Activated CD4-positive, alpha-beta memory T cell treated with anti-CD3 and anti-CD28 coated beads, Interleukin-2, amount 10 ng/mL, durations not matched to agents 7 days and 5 days (primary cell): ENCODE data around the gene KXD1. TPM values are rescaled to one million over a fixed set of nuclear protein-coding genes. Genes with fewer than 3 reads are reported as not detected.
"Not testable (repeated sequence)": the region's sequence is repeated elsewhere in the genome, so short reads cannot be mapped to it uniquely, and the experiment has no call there.

Experiments
- CTCF ChIA-PET: fragments of 350-600 bp; sonication (Branson Sonifier 250); formaldehyde crosslinking; loops from one replicate; lab custom pipeline; 2021; ENCODE audit warnings: antibody characterized with exemption, inconsistent platforms; lab: Charles Lee
- POLR2A ChIA-PET: fragments of 350-600 bp; sonication (Branson Sonifier 250); formaldehyde crosslinking; loops from one replicate; lab custom pipeline; 2021; ENCODE audit warnings: antibody characterized with exemption; lab: Charles Lee
- DNase-seq: peaks from one replicate; pipeline ENCODE4 v3.0.0-alpha.2; 2020
- H3K27ac Mint-ChIP-seq: one replicate; pipeline ENCODE4 v1.8.0; 2021; ENCODE audit warnings: mild to moderate bottlenecking, mixed read lengths
- H3K27me3 Mint-ChIP-seq: one replicate; pipeline ENCODE4 v1.8.0; 2021; ENCODE audit warnings: mixed read lengths
- H3K36me3 Mint-ChIP-seq: one replicate; pipeline ENCODE4 v1.8.0; 2021; ENCODE audit warnings: low read depth, mixed read lengths
- H3K4me1 Mint-ChIP-seq: one replicate; pipeline ENCODE4 v1.8.0; 2021; ENCODE audit warnings: mixed read lengths
- H3K4me3 Mint-ChIP-seq: one replicate; pipeline ENCODE4 v1.8.0; 2021; ENCODE audit warnings: mild to moderate bottlenecking, mixed read lengths
- H3K9me3 Mint-ChIP-seq: one replicate; pipeline ENCODE4 v1.8.0; 2021; ENCODE audit warnings: mixed read lengths
- total RNA-seq, 2 experiments: library from RNA; stranded (reverse); gene quantifications; one replicate each; pipeline ENCODE4 v1.2.3, GENCODE V29; 2021

The KXD1 gene
- total RNA-seq, 2 experiments from 2014 or later: 93.0 to 99.1 TPM

DNA sequence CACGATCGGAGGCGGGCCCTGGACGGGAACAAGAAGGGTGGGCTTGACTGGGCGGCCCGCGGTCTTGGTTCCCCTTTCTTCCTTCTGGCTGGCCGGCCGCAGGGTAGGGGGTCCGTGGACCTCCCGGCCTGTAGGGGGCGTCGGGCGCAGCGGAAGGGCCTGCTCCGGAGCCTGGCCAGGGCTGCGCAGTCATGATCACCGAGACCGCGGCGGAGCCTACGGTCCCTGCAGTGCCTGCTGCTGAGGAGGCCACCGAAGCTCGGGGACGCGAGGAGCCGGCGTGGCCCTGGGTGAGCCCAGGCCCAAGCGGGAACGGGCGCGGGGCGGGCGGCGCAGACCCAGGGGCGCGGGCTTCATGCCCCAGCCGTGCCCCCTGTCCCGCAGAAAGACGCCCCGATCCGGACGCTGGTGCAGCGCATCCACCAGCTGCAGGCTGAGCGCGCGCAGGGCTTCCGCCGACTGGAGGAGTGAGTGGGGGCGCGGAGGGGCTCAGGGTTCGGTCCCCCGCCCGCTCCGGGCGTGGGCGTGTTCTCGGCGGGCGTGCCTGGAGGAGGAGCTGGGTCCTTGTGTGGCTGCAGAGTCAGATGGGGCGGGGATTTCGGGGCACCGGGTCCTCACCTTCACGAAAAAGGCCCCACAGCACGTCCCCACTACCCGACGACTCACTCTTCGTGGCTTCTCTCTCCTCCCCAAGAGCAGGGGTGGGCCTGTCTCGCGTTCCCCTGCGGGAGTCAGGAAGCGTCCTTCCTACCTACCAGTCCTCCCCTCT is 31.1 kb downstream of the KXD1 start, which contains the start of gene REX1BD:
REX1BD (plus strand) TSS at position 188 of the 769 bp plus-strand sequence; CDS start at position 192, 4 bp downstream.
- POLR2A ChIA-PET: interaction anchor here (0.7 to 6.5 kb wide), 22 partner anchors 11 to 331 kb away, joined by 3 to 114 read pairs (median 4); partner anchors contain the start of genes COPE, DDX49, ELL and FKBP8

DNA sequence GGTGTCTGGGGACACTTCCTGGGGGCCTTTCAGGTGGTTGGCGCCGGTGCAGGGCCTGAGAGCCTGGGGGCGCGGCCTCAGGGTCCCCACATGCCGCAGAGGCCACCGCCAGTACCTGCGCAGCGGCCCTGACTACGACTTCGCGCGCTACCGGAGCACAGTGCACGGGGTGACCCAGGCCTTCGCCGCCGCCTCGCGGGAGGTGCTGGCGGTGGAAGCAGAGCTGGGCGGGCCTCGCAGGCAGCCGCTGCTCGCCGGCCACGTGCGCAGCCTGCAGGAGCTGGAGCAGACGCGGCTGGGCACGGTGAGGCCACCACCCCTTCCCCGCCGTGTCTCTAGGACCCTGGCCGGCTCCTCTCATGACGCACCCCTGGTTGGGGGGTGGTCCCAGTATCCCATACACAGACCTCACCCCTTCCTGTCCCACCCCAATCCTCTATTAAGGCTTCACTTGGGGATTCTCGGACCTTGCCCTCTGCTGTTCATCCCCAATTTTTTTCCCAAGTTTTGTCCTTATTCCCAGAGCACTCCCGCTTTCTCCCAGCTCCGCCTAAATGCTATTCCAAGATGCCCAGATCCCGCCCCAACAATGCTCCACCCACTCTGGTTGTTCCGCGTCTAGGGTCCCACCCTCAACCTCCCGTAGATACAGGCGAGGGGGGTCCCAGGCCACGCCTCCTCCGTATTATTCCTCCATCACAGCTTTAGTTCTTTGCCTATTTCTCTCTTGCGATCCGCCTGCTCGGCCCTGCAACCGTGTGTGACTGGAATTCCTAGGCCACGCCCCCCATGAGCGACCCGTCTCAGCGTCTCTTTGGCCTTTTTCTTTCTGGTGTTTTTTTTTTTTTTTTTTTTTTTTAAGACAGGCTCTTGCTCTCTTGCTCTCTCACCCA is 32.0 kb downstream of the KXD1 start:
- Mint-ChIP-seq H3K9me3 (no peaks in the 10 kb centered on the region), H3K27ac (peak overlapping the region; percentile 90), H3K4me1 (peaks cover 46% of the 10 kb centered on the region), H3K4me3 (peak overlapping the region; percentile 85), H3K27me3 (peaks cover under 1% of the 10 kb centered on the region), H3K36me3 (peaks cover 14% of the 10 kb centered on the region)
- POLR2A ChIA-PET: interaction anchor here (0.7 to 6.5 kb wide), 22 partner anchors 12 to 838 kb away, joined by 3 to 114 read pairs (median 4); partner anchors contain the start of genes COPE, DDX49, ELL and FCHO1
- CTCF ChIA-PET: interaction anchor here (0.6 to 5.7 kb wide), 35 partner anchors 9 to 350 kb away, joined by 3 to 63 read pairs (median 4); partner anchors contain the start of genes COPE, DDX49, ELL and FKBP8
- peak; percentile 79 for DNase-seq

More for the DNA sequence above, 31.1 kb downstream of the KXD1 start, which contains the start of gene REX1BD:
- Mint-ChIP-seq H3K9me3 (no peaks in the 10 kb centered on the region), H3K27me3 (peaks cover 2% of the 10 kb centered on the region), H3K36me3 (peaks cover 14% of the 10 kb centered on the region), H3K4me3 (peak within 1 kb of the TSS; percentile 85), H3K27ac (peak within 1 kb of the TSS; percentile 90), H3K4me1 (peaks cover 49% of the 10 kb centered on the region)
- DNase-seq: peak; percentile 83
- CTCF ChIA-PET: interaction anchor here (0.7 to 5.7 kb wide), 34 partner anchors 8 to 331 kb away, joined by 3 to 63 read pairs (median 5); partner anchors contain the start of genes COPE, DDX49, ELL and FKBP8

DNA sequence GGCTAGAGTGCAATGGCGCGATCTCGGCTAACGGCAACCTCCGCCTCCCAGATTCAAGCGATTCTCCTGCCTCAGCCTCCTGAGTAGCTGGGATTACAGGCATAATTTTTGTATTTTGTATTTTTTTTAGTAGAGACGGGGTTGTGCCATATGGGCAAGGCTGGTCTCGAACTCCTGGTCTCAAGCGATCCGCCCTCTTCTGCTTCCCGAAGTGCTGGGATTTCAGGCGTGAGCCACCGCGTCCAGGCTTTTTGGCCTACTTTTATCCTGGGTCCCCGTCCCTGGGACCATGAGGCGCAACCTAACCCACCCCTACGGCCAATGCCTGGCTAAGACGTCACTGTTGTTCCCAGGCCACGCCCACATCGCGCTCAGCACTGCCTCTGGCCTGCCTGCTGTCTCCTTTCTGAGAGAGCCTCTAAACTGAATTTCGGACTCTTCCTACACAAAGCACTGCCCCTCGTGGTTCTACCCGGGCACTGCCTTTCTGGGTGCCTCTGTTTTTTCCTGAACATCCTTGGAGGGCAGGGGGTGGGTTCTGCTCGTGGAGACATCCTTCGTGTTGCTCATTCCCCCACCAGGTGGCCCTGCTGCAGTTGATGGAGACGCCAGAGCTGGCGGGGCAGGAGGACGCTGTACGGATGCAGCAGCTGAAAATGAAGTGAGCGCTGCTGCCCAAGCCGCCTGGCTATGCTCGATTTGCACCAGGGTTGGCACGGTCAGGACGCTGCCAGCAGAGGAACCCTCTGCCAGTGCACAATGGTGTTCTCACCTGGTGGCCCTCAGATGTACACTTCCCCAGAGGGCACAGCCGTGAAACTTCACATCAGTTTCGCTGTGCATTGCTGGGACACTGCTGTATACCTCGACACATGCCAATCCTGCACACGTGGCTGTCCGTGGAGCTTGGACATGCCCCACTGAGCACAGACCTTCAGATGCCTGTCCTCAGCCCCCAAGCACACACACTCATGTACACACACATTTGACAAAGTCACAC is 32.9 kb downstream of the KXD1 start:
- ChIA-PET CTCF (interaction anchor here (0.7 to 5.7 kb wide), 8 partner anchors 18 to 351 kb away, joined by 3 to 63 read pairs (median 6); partner anchors contain the start of genes ELL and UBA52), POLR2A (interaction anchor here (1.3 to 6.5 kb wide), 8 partner anchors 18 to 329 kb away, joined by 3 to 114 read pairs (median 26); partner anchors contain the start of genes COPE, DDX49, ELL and FKBP8)
- Mint-ChIP-seq H3K36me3 (peaks cover 14% of the 10 kb centered on the region), H3K4me3 (peak overlapping the region; percentile 85), H3K27me3 (peaks cover 4% of the 10 kb centered on the region), H3K4me1 (peaks cover 45% of the 10 kb centered on the region), H3K27ac (no peak overlapping the region), H3K9me3 (no peaks in the 10 kb centered on the region)
- no peak for DNase-seq

DNA sequence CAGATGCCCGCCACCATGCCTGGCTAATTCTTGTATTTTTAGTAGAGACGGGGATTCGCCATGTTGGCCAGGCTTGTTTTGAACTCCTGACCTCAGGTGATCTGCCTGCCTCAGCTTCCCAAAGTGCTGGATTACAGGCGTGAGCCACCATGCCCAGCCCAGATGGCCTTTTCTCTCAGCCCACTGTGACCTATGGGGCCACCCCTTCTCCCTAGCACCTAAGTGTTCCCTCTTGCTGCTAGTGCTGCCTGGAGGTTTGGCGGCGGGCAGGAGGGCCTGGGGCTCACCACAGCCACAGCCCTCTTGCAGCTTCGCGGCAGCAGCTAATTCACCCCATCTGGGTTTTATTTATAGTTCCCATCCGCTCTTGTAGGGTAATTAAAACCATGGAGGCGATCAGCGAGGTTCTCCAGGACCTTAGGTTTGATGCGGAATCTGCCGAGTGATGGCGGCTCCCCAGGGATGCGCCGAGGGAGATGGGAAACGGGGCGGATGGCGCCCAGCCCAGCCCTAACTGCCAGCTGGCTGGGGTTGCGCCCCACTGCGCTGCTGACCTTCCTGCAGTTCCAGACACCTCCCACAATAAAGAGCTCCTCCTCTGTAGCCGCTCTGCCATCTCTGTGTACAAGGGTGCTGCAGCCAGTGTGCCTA is 34.2 kb downstream of the KXD1 start:
- Mint-ChIP-seq H3K27me3 (peaks cover 7% of the 10 kb centered on the region), H3K27ac (no peak overlapping the region), H3K4me3 (no peak overlapping the region), H3K36me3 (peaks cover 14% of the 10 kb centered on the region), H3K4me1 (peaks cover 35% of the 10 kb centered on the region), H3K9me3 (no peaks in the 10 kb centered on the region)
- ChIA-PET CTCF (interaction anchor here (0.8 to 1.9 kb wide), 4 partner anchors 20 to 118 kb away, joined by 3 to 7 read pairs (median 4); partner anchors contain the start of gene UBA52), POLR2A (interaction anchor here (4.0 kb wide), 1 partner anchor 20 kb away, joined by 15 read pairs; the partner anchor contains the start of gene UBA52)
- no peak for DNase-seq

DNA sequence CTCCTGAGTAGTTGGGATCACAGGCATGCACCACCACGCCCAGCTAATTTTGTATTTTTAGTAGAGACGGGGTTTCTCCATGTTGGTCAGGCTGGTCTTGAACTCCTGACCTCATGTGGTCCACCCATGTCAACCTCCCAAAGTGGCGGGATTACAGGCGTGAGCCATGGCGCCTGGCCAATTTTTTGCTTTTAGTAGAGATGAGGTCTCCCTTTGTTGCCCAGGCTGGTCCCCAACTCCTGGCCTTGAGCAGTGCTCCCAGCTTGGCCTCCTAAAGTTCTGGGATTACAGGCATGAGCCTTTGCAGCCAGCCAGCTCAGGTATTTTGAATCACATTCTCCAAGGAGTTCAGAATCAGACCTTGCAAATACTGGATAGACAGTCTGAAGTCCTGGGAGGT is 35.1 kb downstream of the KXD1 start:
- peaks cover 32% of the 10 kb centered on the region for H3K4me1 Mint-ChIP-seq
- ChIA-PET CTCF (interaction anchor here (1.0 to 2.1 kb wide), 5 partner anchors 21 to 255 kb away, joined by 3 to 14 read pairs (median 3); partner anchors contain the start of gene UBA52), POLR2A (interaction anchor here (0.9 to 4.0 kb wide), 2 partner anchors 21 to 73 kb away, joined by 3 to 15 read pairs; partner anchors contain the start of gene UBA52)
- not testable (repeated sequence) for H3K9me3 Mint-ChIP-seq, H3K27ac Mint-ChIP-seq, DNase-seq, H3K4me3 Mint-ChIP-seq, H3K27me3 Mint-ChIP-seq
- peaks cover 14% of the 10 kb centered on the region for H3K36me3 Mint-ChIP-seq

DNA sequence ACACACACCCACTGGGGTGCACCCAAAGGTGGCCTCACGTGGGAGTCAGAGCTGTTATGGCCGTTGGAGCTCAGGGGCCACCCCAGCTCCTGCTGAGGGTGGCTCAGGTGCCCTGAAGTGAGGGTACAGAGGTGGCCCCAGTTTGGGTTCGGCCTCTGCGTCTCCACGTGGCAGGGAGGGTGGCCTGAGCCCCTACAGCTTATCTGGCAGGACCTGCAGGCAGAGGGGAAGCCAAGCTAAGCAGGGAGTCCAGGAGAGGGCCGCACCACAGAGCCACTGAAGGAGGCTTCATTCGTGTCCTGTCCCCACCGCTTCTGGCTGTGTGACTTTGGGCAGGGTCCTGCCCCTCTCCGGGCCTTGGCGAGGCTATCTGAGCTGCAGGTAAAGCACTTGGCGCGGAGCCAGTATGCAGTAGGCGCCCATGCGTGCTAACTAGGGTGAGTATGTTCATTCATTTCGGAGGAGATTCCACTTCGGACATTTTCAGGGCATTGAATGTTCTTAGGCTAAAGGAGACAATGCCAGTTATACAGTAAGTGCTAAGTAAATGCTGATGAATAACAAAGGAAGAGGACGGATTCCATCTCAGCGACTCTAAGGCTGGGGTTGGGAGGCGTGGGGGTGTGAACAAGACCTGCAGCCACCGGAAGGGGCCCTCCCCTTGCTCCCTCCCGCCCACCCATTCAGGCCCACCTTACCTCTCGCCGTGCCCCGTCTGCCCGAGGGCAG is 35.9 kb downstream of the KXD1 start:
- Mint-ChIP-seq H3K4me3 (no peak overlapping the region), H3K4me1 (peaks cover 25% of the 10 kb centered on the region), H3K9me3 (no peaks in the 10 kb centered on the region), H3K36me3 (peaks cover 14% of the 10 kb centered on the region), H3K27ac (no peak overlapping the region), H3K27me3 (peaks cover 7% of the 10 kb centered on the region)
- DNase-seq: no peak
- CTCF ChIA-PET: interaction anchor here (0.6 to 2.1 kb wide), 16 partner anchors 8 to 326 kb away, joined by 3 to 14 read pairs (median 4); partner anchors contain the start of genes COPE, DDX49, ELL and KXD1
- POLR2A ChIA-PET: interaction anchor here (0.6 to 4.0 kb wide), 6 partner anchors 8 to 74 kb away, joined by 3 to 15 read pairs (median 3); partner anchors contain the start of gene UBA52

DNA sequence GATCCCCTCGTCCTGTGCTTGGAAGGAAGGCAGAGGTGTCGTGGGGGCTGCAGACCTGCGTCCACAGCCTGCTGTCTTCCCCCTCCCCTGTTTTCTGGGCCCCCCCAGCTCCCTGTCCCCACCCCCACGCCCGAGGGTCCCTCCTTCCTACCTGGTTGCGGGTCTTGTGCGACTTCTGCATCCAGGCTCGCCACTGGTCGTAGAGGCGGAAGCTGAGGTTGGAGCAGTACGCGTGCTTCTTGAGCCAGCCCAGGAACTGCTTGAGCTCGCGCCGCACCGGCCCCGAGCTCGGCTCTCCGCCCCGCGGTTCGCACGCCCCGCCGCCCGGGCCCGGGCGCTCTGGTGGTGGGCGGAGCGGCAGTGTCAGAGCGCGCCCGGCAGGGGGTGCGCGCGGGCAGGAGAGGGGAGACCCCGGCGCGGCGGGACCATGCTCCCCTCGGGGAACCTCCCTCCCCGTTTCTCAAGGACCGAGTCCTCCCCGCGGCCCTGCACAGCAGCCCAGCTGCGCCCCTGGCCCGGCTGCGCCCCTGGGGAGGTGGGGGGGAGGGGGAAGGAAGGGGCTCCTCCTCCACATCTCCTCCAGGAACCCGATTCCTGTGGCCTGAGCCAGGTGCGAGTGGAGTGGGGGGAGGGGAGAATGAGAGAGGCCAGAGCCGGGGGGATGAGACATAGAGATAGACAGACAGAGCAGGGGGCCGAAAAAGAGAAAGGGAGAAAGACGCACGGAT is 36.6 kb downstream of the KXD1 start:
- peaks cover 25% of the 10 kb centered on the region for H3K4me1 Mint-ChIP-seq
- peak; percentile 69 for DNase-seq
- no peak overlapping the region for H3K27ac Mint-ChIP-seq
- H3K4me3 Mint-ChIP-seq: no peak overlapping the region
- peaks cover 14% of the 10 kb centered on the region for H3K36me3 Mint-ChIP-seq
- H3K9me3 Mint-ChIP-seq: no peaks in the 10 kb centered on the region
- H3K27me3 Mint-ChIP-seq: peaks cover 7% of the 10 kb centered on the region
- POLR2A ChIA-PET: interaction anchor here (0.8 to 4.0 kb wide), 4 partner anchors 9 to 73 kb away, joined by 3 to 15 read pairs (median 4); partner anchors contain the start of gene UBA52
- CTCF ChIA-PET: interaction anchor here (0.6 to 2.1 kb wide), 15 partner anchors 9 to 325 kb away, joined by 3 to 14 read pairs (median 4); partner anchors contain the start of genes COPE, DDX49, ELL and KXD1

DNA sequence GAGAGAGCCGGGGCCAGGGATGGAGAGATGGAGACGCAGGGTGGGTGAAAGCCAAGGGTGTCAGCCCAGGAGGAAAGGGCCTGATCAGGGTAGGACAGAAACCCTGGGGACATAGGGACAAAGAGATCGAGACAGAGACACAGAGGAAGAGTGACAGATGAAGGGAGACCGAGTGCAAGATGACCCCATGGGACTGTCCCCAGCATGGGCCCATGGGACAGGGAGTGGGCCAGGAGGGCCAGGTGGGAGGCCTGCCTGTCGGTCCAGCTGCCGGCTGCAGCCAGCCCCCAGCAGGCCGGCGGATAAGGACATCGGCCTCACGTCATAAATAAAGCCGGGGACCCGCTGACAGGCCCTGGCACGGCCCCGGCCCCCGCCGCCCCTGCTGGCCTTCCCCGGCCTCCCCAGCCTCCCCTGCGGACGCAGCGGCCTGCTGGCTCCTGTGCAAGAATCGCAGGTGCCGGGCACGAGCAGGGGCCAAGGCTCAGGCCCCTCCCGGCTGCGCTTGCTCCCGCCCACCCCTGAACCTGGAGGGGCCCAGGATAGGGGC is 37.2 kb downstream of the KXD1 start:
- H3K4me3 Mint-ChIP-seq: no peak overlapping the region
- no peaks in the 10 kb centered on the region for H3K9me3 Mint-ChIP-seq
- DNase-seq: no peak
- H3K4me1 Mint-ChIP-seq: peaks cover 21% of the 10 kb centered on the region
- no peak overlapping the region for H3K27ac Mint-ChIP-seq
- H3K36me3 Mint-ChIP-seq: peaks cover 10% of the 10 kb centered on the region
- POLR2A ChIA-PET: no interaction called here
- peaks cover 7% of the 10 kb centered on the region for H3K27me3 Mint-ChIP-seq
- CTCF ChIA-PET: interaction anchor here (0.6 to 2.1 kb wide), 5 partner anchors 56 to 324 kb away, joined by 3 to 14 read pairs (median 5); partner anchors contain the start of genes COPE and DDX49

DNA sequence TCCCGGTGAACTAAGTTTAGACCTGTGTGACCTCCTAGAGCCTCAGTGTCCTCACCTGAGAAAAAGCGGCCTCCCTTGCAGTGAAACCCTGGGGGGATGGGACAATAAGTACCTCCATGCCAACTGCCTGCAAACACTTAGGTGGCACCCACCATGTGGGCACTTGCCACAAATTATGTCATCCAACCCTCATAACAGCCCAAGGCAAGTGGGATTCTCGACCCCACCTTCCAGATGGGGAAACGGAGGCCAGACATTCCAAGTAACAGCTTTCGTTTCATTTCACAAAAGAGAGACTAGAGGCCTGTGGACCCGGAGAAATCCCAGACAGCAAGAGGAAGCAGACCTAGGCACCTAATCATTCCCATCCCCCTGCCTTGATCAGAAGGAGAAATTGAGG is 37.8 kb downstream of the KXD1 start:
- no peak for DNase-seq
- H3K27ac Mint-ChIP-seq: no peak overlapping the region
- no peak overlapping the region for H3K4me3 Mint-ChIP-seq
- H3K4me1 Mint-ChIP-seq: peaks cover 17% of the 10 kb centered on the region
- ChIA-PET CTCF (interaction anchor here (0.6 kb wide), 2 partner anchors 57 to 248 kb away, joined by 3 to 6 read pairs; no protein-coding TSS in a partner anchor), POLR2A (no interaction called here)
- peaks cover 7% of the 10 kb centered on the region for H3K27me3 Mint-ChIP-seq
- no peaks in the 10 kb centered on the region for H3K9me3 Mint-ChIP-seq
- H3K36me3 Mint-ChIP-seq: peaks cover 7% of the 10 kb centered on the region
